NCI-H2196 (cell line): ENCODE results near the gene CRCP.

ENCODE experiments used
- DNase-seq: peaks from one replicate; lab custom pipeline; 2025; ENCODE audit not compliant: unreplicated experiment; lab: John Stamatoyannopoulos, UW

Gene CRCP

GRCh38 chr7:66186991-66187390 lies 72.3 kb downstream of the CRCP start:
- DNase-seq: no peak

DNA sequence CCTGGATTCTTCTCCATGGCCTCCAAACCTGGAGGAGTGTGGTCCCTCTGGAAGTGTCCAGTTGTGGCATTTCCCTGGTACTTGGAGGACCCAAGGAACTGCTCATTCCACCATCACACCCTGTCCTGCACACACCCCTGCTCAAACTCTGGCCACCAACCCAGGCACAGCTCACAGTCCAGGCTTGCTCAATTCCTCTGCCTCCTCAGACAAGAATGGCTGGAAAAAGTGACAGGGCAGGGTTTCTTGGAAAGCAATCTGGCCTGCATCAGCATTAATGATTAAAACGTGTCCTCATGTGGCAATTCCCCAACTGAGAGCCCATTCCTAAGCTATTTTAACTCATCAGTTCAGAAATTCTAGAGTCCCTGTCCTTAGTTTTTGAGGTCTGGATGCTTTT lies 73.3 kb downstream of the CRCP start:
- no peak for DNase-seq

- DNase-seq: no peak
Observed at GRCh38 chr7:66188645-66189044, 74.0 kb downstream of the CRCP start.

GRCh38 chr7:66189695-66190503 lies 75.3 kb downstream of the CRCP start:
- DNase-seq: no peak

DNA sequence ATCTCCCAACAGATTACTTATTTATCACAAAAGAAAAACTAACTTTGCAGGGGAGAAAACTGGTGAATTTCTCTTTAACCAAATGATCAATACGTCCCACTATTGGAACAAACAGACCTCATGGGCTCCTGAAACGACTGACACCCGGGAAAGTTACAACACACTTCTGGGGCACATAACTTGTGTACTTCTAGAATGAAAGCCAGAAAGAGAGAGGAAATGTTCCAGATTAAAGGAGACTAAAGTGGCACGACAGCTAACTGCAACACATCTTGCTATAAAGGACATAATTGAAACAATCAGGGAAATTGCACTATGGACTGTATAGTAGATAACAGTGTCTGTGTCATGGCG lies 75.8 kb downstream of the CRCP start:
- DNase-seq: no peak

DNA sequence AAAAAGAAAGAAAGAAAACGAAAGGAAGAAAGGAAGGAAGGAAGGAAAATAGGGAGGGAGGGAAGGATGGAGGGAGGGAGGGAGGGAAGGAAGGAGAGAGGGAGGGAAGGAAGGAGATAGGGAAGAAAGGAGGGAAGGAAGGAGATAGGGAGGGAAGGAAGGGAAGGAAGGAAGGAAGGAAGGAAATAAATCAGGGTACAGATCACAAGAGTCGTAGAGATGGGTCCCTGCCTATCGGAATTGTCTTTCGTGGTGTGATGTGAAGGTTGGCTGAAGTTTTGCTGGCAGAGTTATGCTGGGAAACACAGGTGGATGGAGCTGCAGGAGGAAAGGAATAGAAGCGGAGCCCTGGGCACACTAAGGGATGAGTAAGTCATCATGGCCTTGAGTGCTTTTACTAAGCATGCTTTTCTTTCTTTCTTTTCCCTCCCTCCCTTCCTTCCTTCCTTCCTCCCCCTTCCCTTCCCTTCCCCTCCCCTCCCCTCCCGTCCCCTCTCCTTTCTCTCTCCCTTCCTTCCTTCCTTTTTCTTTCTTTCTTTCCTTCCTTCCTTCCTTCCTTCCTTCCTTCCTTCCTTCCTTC lies 78.6 kb downstream of the CRCP start:
- no peak for DNase-seq

DNA sequence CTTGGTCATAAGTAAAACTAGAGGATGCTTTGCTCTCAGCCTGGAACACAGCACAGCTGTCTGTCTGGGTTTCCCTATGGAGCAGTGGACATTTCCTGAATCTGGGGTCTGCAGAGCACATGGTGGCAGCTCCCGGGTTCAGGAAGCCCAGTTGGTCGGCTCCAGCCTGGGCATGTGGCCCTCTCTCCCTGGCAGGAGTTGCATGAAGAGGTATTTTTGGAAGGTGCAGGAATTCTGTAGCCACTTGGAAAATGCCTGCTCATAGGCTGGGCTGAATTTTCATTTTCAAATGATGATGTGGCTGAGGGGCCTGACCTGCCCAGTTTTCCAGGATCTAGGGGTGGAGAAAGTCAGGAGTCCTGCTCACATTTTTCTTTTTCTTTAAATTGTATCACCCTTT lies 83.8 kb downstream of the CRCP start:
- no peak for DNase-seq

DNA sequence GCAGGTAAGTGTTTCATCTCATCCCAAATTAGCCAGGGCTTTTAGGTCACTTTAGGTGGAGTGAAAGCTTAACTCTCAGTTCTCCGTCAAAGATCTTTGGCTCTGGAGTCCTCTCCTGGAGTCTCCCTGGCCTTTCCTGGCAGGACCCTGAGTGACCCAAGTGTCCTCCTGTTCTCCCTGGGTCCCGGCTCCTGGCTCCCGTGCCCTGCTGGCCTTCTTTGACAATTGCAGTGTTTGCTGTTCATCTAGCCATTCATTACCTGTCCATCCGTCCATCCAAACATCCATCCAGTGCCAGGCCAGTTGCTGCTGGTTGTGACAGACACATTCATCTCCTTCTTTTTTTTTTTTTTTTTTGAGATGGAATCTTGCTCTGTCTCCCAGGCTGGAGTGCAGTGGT lies 84.3 kb downstream of the CRCP start:
- DNase-seq: no peak

DNA sequence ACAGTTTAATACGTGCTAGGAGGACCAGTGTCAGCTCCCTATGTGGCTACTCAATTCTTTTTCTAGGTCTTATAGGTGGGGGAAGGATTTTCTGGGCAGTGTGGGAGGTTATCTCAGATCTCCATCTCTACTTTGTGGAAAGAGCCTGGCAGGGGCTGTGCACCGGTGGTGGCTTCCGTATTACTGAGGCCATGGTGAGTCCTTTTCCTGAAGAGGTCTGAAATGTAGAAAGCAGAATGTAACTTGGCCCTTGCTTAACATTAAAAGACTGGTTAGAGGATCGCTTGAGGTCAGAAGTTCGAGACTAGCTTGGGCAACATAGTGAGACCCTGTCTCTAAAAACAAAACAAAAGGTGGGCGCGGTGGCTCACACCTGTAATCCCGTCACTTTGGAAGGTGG lies 87.8 kb downstream of the CRCP start:
- DNase-seq: no peak
